B cell (primary cell): ENCODE measurements around the gene RNF217. TPM values are rescaled to one million over a fixed set of nuclear protein-coding genes. Genes with fewer than 3 reads are reported as not detected.

Experiments used
- ATAC-seq: fragments of 200-7000 bp; cut with Tn5 transposase; one replicate; pipeline ENCODE4 v1.10.0; 2021; ENCODE audit warnings: low read depth, mild to moderate bottlenecking, moderate number of reproducible peaks, moderate library complexity
- CTCF ChIA-PET: fragments of 350-600 bp; sonication (Branson Sonifier 250); formaldehyde crosslinking; loops from one replicate; lab custom pipeline; 2021; ENCODE audit warnings: antibody characterized with exemption, inconsistent platforms; lab: Charles Lee
- POLR2A ChIA-PET: fragments of 350-600 bp; sonication (Branson Sonifier 250); formaldehyde crosslinking; loops from one replicate; lab custom pipeline; 2021; ENCODE audit warnings: antibody characterized with exemption; lab: Charles Lee
- DNase-seq: peaks from one replicate; pipeline ENCODE4 v3.0.0; 2013
- H2AFZ ChIP-seq: 2 replicates; pipeline ENCODE4 v1.6.1; 2012; ENCODE audit warnings: mild to moderate bottlenecking, low read depth, low read length; ENCODE audit not compliant: insufficient read depth, poor library complexity, severe bottlenecking
- H3K27ac ChIP-seq, 2 donors: 1 replicate in 1 of 2; 2 replicates in 1 of 2; pipeline ENCODE4 v1.5.1; 2012 to 2013; ENCODE audit warnings: low read length in 2 of 2, mild to moderate bottlenecking in 2 of 2, moderate library complexity in 1 of 2
- H3K27me3 ChIP-seq, 4 experiments: fragments of 200-600 bp in 1 of 4; sonication (generic) in 1 of 4; replicated peaks in 1 of 4; 1 replicate in 2 of 4; 2 replicates in 2 of 4; pipeline versions ENCODE4 v1.6.1 to v1.7.0; 2013 to 2016; ENCODE audit warnings: low read length in 3 of 4, mild to moderate bottlenecking in 2 of 4, mixed read lengths in 1 of 4, moderate library complexity in 1 of 4; ENCODE audit not compliant: insufficient read depth in 4 of 4, control insufficient read depth in 3 of 4; ENCODE audit errors: control extremely low read depth in 1 of 4
- H3K36me3 ChIP-seq, 2 experiments: replicated peaks in 1 of 2; 1 replicate in 1 of 2; 2 replicates in 1 of 2; pipeline versions ENCODE4 v1.6.1 to v1.7.1; 2013; ENCODE audit warnings: low read length in 1 of 2; ENCODE audit not compliant: insufficient read depth in 2 of 2, control insufficient read depth in 1 of 2; ENCODE audit errors: control extremely low read depth in 1 of 2, extremely low read depth in 1 of 2
- H3K4me1 ChIP-seq, 2 donors: fragments of 200-600 bp in 1 of 2; sonication (generic) in 1 of 2; 1 replicate in 1 of 2; 2 replicates in 1 of 2; pipeline versions ENCODE4 v1.5.1 to v1.6.1; 2013 to 2017; ENCODE audit warnings: low read length in 2 of 2; ENCODE audit not compliant: control insufficient read depth in 2 of 2, insufficient read depth in 2 of 2
- H3K4me2 ChIP-seq: replicated peaks from 2 replicates; pipeline ENCODE3; 2012; ENCODE audit warnings: mild to moderate bottlenecking, low read depth, low read length; ENCODE audit not compliant: poor library complexity, severe bottlenecking
- H3K4me3 ChIP-seq, 5 experiments: fragments of 200-600 bp in 1 of 5; sonication (generic) in 1 of 5; 1 replicate in 3 of 5; 2 replicates in 2 of 5; pipeline versions ENCODE4 v1.5.1 to v1.7.0; 2011 to 2016; ENCODE audit warnings: low read length in 4 of 5, mild to moderate bottlenecking in 4 of 5, low read depth in 2 of 5, control low read depth in 1 of 5, moderate library complexity in 1 of 5; ENCODE audit not compliant: insufficient read depth in 1 of 5; ENCODE audit errors: control extremely low read depth in 1 of 5, extremely low read depth in 1 of 5
- H3K79me2 ChIP-seq: fragments of 200-600 bp; sonication (generic); one replicate; pipeline ENCODE4 v1.6.0; 2016; ENCODE audit warnings: low read length; ENCODE audit not compliant: control insufficient read depth, insufficient read depth
- H3K9ac ChIP-seq: fragments of 200-600 bp; sonication (generic); 2 replicates; pipeline ENCODE4 v1.6.1; 2017; ENCODE audit warnings: mild to moderate bottlenecking, low read length, moderate library complexity
- H3K9me3 ChIP-seq, 3 donors: one replicate each; pipeline versions ENCODE4 v1.6.1 to v1.7.1; 2013; ENCODE audit warnings: low read length in 2 of 3; ENCODE audit not compliant: control insufficient read depth in 2 of 3, insufficient read depth in 1 of 3; ENCODE audit errors: control extremely low read depth in 1 of 3
- H4K20me1 ChIP-seq: 2 replicates; pipeline ENCODE4 v1.6.0; 2012; ENCODE audit warnings: mild to moderate bottlenecking, low read length; ENCODE audit not compliant: insufficient read depth, control insufficient read depth, poor library complexity, severe bottlenecking
- H3K27ac Mint-ChIP-seq: one replicate; pipeline ENCODE4 v1.8.0; 2021; ENCODE audit warnings: mixed read lengths
- H3K27me3 Mint-ChIP-seq: one replicate; pipeline ENCODE4 v1.8.0; 2021; ENCODE audit warnings: mixed read lengths
- H3K4me1 Mint-ChIP-seq: one replicate; pipeline ENCODE4 v1.8.0; 2021; ENCODE audit warnings: mixed read lengths
- H3K4me3 Mint-ChIP-seq: one replicate; pipeline ENCODE4 v1.8.0; 2021; ENCODE audit warnings: mixed read lengths
- H3K9me3 Mint-ChIP-seq: one replicate; pipeline ENCODE4 v1.8.0; 2022; ENCODE audit warnings: mixed read lengths; ENCODE audit not compliant: insufficient read depth
- CTCF ChIP-seq: fragments of 200-600 bp; IDR thresholded peaks from one replicate; pipeline ENCODE4 v1.8.0; 2022; ENCODE audit warnings: antibody characterized with exemption, mild to moderate bottlenecking
- EZH2 ChIP-seq: IDR thresholded peaks from 2 replicates; pipeline ENCODE4 v1.6.1; 2012; ENCODE audit warnings: borderline replicate concordance, low read depth, mild to moderate bottlenecking, moderate library complexity, low read length; ENCODE audit not compliant: insufficient read depth, poor library complexity, severe bottlenecking
- WGBS: methylation state at CpG from one replicate; pipeline ENCODE4 v1.1.5; 2013; ENCODE audit warnings: missing lambda C conversion rate; ENCODE audit not compliant: insufficient coverage; 5-methylcytosine and 5-hydroxymethylcytosine counted together
- intact Hi-C: fragments of 100-400 bp; cut with micrococcal nuclease; formaldehyde crosslinking; loops from one replicate; pipeline ENCODE4 v1.10.0; 2022
- polyA plus RNA-seq: library from polyadenylated mRNA; depleted of rRNA; stranded (reverse); fragments of >200 nt; gene quantifications from 2 replicates; pipeline ENCODE4 v1.2.3, GENCODE V29; 2012
- total RNA-seq, 2 donors: library from RNA; stranded (reverse); fragments of 120-200 nt in 1 of 2; gene quantifications; 1 replicate in 1 of 2; 2 replicates in 1 of 2; pipeline versions ENCODE4 v1.2.3 to v1.2.4, GENCODE V29; 2013 to 2022

Gene RNF217
- total and polyA plus RNA-seq, 2 donors (not counting 1 experiment from before 2014, with no cell fraction given) = 0.03 TPM; not detected in 1

DNA sequence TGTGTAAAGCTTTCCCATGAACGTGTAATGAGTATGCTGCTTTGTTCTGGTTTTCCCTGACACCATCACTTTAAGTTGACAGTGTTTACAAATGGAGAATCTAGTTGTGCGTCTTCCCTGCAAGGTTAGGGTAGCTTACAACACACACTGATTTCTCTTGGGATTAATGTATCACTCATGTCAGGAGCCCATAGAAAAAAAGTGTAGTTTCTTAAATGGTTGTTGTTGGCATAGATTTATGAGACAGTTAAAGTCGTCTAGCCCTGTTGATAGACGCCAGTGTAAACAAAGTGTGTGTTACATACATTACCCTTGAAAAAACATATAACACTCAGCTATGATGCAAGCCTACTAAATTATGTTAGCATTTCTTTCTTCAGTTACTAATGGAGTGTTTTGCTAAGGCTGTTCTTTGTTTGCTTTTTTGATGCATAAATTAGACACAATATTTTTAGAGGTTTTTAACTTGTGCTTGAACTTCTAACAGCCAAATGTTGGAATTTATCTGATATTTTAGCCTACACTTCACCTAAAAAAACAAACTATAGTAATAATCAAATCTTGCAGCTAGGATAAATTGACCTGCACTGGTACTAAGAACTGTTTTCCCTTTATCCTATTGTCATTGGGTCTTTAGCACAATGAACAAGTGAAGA is 88.6 kb downstream of the RNF217 start:
- ChIA-PET CTCF (no interaction called here), POLR2A (no interaction called here)
- Mint-ChIP-seq H3K9me3 (no peaks in the 10 kb centered on the region), H3K27me3 (no peaks in the 10 kb centered on the region), H3K4me3 (no peak overlapping the region), H3K27ac (no peak overlapping the region), H3K4me1 (no peaks in the 10 kb centered on the region)
- WGBS = 79% methylated on average over 2 of the region's 4 CpGs
- ATAC-seq (no peak), DNase-seq (no peak)
- Histone ChIP-seq H3K79me2 (no peaks in the 10 kb centered on the region), H3K9ac (no peak overlapping the region), H3K9me3 (no peaks in the 10 kb centered on the region), H3K4me2 (no peak overlapping the region), H3K36me3 (no peaks in the 10 kb centered on the region), H3K27me3 (no peaks in the 10 kb centered on the region), H3K4me1 (no peaks in the 10 kb centered on the region), H4K20me1 (no peaks in the 10 kb centered on the region), H2AFZ (no peak overlapping the region), H3K27ac (no peak overlapping the region), H3K4me3 (no peak overlapping the region)
- intact Hi-C loops = no loop called here
- TF ChIP-seq CTCF (no peak), EZH2 (no peak)

DNA sequence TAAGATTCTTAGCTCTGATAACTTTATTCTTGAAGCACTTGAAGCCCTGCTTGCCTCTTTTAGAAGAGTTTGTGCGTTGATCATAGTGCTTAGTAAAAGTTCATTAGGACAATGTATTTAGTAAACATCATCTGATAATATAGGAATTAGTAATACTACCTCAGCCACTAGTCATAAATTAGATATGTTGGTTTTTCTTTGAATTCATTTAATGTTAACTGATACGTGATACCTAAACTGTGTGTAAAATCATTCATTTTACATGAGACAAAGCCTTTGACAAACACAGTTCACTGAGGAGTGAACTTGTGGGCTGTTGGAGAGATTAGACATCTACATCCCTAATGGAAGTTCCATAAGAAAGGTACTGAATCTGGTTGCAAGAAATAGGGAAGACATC is 91.6 kb downstream of the RNF217 start:
- CTCF ChIA-PET = no interaction called here
- H3K27ac Mint-ChIP-seq = no peak overlapping the region
- WGBS = no CpG with 5 or more reads among the region's 2 CpGs

More for the DNA sequence above, 91.6 kb downstream of the RNF217 start:
- DNase-seq = no peak
- no peak for TF ChIP-seq CTCF
- TF ChIP-seq EZH2 = no peak
- Mint-ChIP-seq H3K4me1 (no peaks in the 10 kb centered on the region), H3K4me3 (no peak overlapping the region), H3K27me3 (no peaks in the 10 kb centered on the region), H3K9me3 (no peaks in the 10 kb centered on the region)
- Histone ChIP-seq H3K4me1 (no peaks in the 10 kb centered on the region), H3K4me2 (no peak overlapping the region), H3K9ac (no peak overlapping the region), H4K20me1 (no peaks in the 10 kb centered on the region), H3K4me3 (no peak overlapping the region), H3K79me2 (no peaks in the 10 kb centered on the region), H3K9me3 (no peaks in the 10 kb centered on the region), H3K27me3 (no peaks in the 10 kb centered on the region), H3K27ac (no peak overlapping the region), H3K36me3 (no peaks in the 10 kb centered on the region), H2AFZ (no peak overlapping the region)
- ATAC-seq = no peak
- POLR2A ChIA-PET = no interaction called here
- intact Hi-C loops = no loop called here
